GM10266 (cell line): ENCODE measurements around the gene NNT.
A peak's percentile ranks its signal among the peaks of the same experiment; 100 is the strongest.

Experiments used
- DNase-seq: peaks from one replicate; pipeline ENCODE4 v3.0.0; 2012; ENCODE audit errors: extremely low spot score
- TF ChIP-seq, protein P1 (sequence below): IDR thresholded peaks from 2 replicates; pipeline ENCODE4 v1.5.1; 2012; ENCODE audit warnings: mild to moderate bottlenecking, low read depth; ENCODE audit not compliant: control insufficient read depth, insufficient read depth; ENCODE audit errors: missing control alignments

Gene NNT

DNA sequence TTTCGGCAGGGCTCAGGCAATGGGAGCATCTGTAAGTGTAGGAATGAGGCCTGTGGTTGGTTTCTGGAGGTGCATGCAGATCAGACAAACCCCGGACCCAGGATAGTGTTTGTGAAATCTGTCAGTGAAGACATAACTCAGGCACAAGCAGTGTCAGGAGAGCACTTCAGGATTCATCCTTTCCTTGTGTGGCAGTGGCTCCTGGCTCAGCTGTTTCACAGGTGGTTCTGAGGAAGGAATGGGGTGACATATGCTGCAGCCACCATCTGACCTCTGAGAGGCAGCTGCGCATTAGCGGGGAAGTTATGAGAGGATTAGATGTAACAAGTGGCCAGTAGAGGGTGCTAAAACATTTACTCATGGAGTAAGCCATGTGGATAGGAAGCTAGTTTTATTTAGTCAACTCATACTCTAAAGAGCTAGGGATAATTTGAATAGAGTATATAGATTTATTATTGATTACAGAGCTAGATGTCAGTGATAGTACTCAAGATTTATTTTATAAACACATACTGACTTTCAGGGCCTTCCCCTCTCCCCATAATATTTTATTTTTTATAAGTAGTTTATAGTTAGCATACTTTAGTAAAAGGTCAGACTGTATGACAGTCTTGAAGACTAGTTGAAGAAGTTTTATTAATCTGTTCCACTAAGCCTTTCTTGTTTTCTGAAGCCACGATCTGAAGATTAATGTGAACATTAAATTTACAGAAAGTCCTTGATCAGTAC is 28.4 kb downstream of the NNT start:
- TF ChIP-seq, protein P1, sequence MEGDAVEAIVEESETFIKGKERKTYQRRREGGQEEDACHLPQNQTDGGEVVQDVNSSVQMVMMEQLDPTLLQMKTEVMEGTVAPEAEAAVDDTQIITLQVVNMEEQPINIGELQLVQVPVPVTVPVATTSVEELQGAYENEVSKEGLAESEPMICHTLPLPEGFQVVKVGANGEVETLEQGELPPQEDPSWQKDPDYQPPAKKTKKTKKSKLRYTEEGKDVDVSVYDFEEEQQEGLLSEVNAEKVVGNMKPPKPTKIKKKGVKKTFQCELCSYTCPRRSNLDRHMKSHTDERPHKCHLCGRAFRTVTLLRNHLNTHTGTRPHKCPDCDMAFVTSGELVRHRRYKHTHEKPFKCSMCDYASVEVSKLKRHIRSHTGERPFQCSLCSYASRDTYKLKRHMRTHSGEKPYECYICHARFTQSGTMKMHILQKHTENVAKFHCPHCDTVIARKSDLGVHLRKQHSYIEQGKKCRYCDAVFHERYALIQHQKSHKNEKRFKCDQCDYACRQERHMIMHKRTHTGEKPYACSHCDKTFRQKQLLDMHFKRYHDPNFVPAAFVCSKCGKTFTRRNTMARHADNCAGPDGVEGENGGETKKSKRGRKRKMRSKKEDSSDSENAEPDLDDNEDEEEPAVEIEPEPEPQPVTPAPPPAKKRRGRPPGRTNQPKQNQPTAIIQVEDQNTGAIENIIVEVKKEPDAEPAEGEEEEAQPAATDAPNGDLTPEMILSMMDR = peak; percentile 61
- peak; percentile 44 for DNase-seq

DNA sequence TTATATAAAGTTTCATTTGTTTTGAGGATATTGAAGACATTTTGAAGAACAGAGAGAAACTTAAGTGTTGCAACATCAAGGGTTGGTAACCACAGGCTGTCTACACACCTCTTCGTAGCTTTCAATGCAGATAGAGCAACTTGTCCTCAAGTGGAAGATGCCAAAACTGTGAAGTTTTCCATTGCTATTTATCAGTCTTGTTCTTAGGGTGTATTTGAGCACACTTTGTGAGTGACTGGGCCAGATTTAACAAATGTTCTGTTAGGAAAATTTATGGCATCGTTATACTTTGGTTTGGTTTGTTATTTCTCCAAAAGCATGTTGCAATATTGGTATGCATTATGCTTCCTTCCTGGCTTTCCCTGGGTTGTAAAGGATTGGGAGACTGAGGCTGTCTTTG is 31.6 kb downstream of the NNT start:
- TF ChIP-seq, protein P1 = no peak
- DNase-seq = no peak

DNA sequence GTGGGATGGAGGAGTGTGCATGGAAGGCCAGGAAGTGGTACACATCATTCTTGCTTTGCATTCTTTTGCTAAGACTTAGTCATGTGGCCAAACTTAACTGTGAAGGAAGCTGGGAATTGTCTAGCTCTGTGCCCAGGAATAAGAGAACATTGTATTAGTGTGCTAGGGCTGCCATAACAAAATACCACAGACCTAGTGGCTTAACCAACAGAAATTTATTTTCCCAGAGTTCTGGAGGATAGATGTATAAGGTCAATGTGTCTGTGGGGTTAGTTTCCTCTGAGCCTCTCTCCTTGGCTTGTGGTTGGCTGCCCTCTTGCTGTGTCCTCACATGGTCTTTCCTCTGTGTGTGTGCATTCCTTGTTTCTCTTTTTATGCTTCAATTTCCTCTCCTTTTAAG is 32.4 kb downstream of the NNT start:
- DNase-seq = no peak
- TF ChIP-seq, protein P1 = no peak

DNA sequence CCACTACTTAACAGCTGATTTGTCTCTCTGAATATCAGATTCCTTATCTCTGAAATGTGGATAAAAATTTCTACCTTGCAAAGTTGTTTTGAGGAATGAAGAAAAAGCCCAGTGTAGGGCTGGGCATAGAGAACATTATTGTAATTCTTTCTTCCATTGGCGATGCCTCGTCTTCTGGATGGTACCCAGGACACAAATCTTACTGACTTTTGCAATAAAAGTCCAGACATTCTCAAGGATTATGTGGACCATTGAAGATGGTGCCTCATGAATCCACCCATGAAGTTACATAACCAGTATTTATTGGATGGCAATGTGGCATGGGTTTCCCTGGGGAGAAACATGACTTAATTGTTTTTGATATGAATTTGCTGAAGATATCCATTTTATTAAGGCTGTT is 33.1 kb downstream of the NNT start:
- TF ChIP-seq, protein P1 = no peak
- no peak for DNase-seq

DNA sequence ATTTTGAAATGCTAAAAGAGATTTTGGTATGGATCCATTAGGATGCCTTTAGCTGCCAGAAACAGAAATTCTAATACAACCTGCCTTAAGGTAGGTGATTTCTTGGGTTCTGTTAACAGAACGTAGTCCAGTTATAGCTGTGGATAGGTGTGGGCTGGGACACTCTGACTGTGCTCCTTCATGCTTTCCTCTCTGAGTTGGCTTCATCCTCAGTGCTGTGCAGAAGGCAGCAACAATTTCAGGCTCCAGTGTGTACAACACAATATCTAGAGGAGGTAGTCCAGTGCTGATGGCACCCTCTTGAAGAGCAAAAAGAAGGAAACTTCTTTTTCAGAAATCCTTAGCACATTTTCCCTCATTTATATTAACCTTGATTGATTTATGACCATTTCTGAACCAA is 34.4 kb downstream of the NNT start:
- TF ChIP-seq, protein P1 = no peak
- DNase-seq = no peak

DNA sequence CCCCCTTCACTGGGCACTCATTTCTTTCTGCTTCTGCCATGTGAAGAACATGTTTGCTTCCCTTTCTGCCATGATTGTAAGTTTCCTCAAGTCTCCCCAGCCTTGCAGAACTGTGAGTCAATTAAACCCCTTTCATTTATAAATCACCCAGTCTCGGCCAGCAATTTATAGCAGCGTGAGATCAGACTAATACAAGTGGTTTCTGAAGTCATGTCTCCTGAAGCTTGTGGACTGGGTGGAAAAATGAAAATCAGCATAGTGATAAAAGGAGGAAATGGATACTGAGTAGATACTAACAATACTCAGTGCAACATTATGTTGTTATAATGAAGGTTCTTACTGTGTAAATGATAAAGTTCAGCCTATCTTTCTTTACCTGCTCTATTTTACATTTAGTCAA is 35.1 kb downstream of the NNT start:
- TF ChIP-seq, protein P1 = no peak
- DNase-seq = no peak

DNA sequence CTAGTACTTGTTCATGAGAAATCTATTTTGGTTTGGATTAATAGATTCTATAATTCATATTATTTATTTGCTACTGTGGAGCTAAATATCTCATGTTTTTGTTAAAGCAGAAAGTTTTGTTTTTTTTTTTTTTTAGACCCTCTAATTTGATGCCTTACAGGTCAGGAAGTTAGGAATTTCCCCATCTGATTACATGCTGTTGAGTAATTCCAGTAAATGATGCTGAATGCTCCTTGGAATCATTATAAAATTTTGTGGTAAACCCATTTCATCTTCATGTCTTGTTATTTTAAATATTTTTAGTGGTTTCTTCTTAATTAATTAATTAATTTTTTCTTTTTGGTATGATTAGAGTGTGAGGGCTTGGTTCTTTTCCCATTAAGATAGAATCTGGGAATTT is 35.6 kb downstream of the NNT start:
- no peak for DNase-seq
- TF ChIP-seq, protein P1 = no peak
